Measurements from ENCODE around the gene WDR35. TPM values are rescaled to one million over a fixed set of nuclear protein-coding genes. Genes with fewer than 3 reads are reported as not detected.

Gene WDR35
- total and polyA plus RNA-seq, 4 donors = 0.97 to 3.8 (median 1.6) TPM

GRCh38 chr2:19886261-19886660, 103.6 kb downstream of the WDR35 start:
- WGBS = 86% methylated on average over 11 of the region's 11 CpGs

GRCh38 chr2:19885791-19886190, 104.1 kb downstream of the WDR35 start:
- Histone ChIP-seq H3K4me1 (ENCODE audit: control insufficient read depth in 4 of 4, insufficient read depth in 4 of 4, low read length in 3 of 4) (no peaks in the 10 kb centered on the region), H3K27me3 (ENCODE audit: control insufficient read depth in 4 of 4, insufficient read depth in 4 of 4, low read length in 3 of 4) (no peaks in the 10 kb centered on the region), H3K9me3 (ENCODE audit: control insufficient read depth in 4 of 4, low read length in 3 of 4) (no peaks in the 10 kb centered on the region), H3K9ac (ENCODE audit: low read depth in 1 of 2, low read length in 2 of 2) (no peak overlapping the region), H3K27ac (ENCODE audit: low read depth in 1 of 2, low read length in 2 of 2) (no peak overlapping the region), H3K36me3 (ENCODE audit: control insufficient read depth in 4 of 4, insufficient read depth in 3 of 4, low read depth in 1 of 4, low read length in 3 of 4) (no peaks in the 10 kb centered on the region), H3K4me3 (ENCODE audit: low read depth in 1 of 3, low read length in 3 of 3) (no peak overlapping the region)
- DNase-seq (ENCODE audit: low spot score) = no peak
- TF ChIP-seq GABPA (IDR thresholded peaks at IDR 0.05 in 1 of 2, conservative IDR thresholded peaks at IDR 0.05 in 1 of 2) (no peak), ZBTB33 (IDR thresholded peaks at IDR 0.05) (no peak), REST (IDR thresholded peaks at IDR 0.05) (no peak), YY1 (IDR thresholded peaks at IDR 0.05) (no peak), RXRA (IDR thresholded peaks at IDR 0.05) (no peak), TAF1 (conservative IDR thresholded peaks at IDR 0.05) (no peak), CTCF (IDR thresholded peaks at IDR 0.05; ENCODE audit: low read depth, low read length, missing input control) (no peak), JUND (IDR thresholded peaks at IDR 0.05) (no peak), HNF4G (IDR thresholded peaks at IDR 0.05) (no peak), HNF4A (conservative IDR thresholded peaks at IDR 0.05) (no peak), MAX (IDR thresholded peaks at IDR 0.05) (no peak), FOXA1 (IDR thresholded peaks at IDR 0.05) (no peak), EGR1 (IDR thresholded peaks at IDR 0.05; ENCODE audit: low read depth in 2 of 2) (no peak), ATF3 (IDR thresholded peaks at IDR 0.05) (no peak)
- WGBS = 81% methylated on average over 7 of the region's 7 CpGs

More at GRCh38 chr2:19886261-19886660, 103.6 kb downstream of the WDR35 start:
- Histone ChIP-seq H3K36me3 (ENCODE audit: control insufficient read depth in 4 of 4, insufficient read depth in 3 of 4, low read depth in 1 of 4, low read length in 3 of 4) (no peaks in the 10 kb centered on the region), H3K4me1 (ENCODE audit: control insufficient read depth in 4 of 4, insufficient read depth in 4 of 4, low read length in 3 of 4) (no peaks in the 10 kb centered on the region), H3K4me3 (ENCODE audit: low read depth in 1 of 3, low read length in 3 of 3) (no peak overlapping the region), H3K9me3 (ENCODE audit: control insufficient read depth in 4 of 4, low read length in 3 of 4) (no peaks in the 10 kb centered on the region), H3K27ac (ENCODE audit: low read depth in 1 of 2, low read length in 2 of 2) (no peak overlapping the region), H3K27me3 (ENCODE audit: control insufficient read depth in 4 of 4, insufficient read depth in 4 of 4, low read length in 3 of 4) (no peaks in the 10 kb centered on the region), H3K9ac (ENCODE audit: low read depth in 1 of 2, low read length in 2 of 2) (no peak overlapping the region)
- no peak for DNase-seq (ENCODE audit: low spot score)
- no peak for TF ChIP-seq YY1 (IDR thresholded peaks at IDR 0.05)
- no peak for TF ChIP-seq HNF4A (conservative IDR thresholded peaks at IDR 0.05)
- TF ChIP-seq EGR1 (IDR thresholded peaks at IDR 0.05; ENCODE audit: low read depth in 2 of 2) = no peak
